OCI-LY3 (cell line): ENCODE results near the gene IRF5.

ENCODE experiments used
- CTCF ChIP-seq: fragments of 200-600, 300-600 bp; sonication (generic); IDR thresholded peaks from 2 replicates; pipeline ENCODE4 v1.5.1; 2014; ENCODE audit warnings: antibody characterized with exemption, low read length, low read depth
- EZH2phosphoT487 ChIP-seq: fragments of 200-600 bp; shearing (Covaris generic); IDR thresholded peaks from 2 replicates; pipeline ENCODE4 v1.6.1; 2018; ENCODE audit warnings: antibody characterized with exemption, mixed run types, low read depth

DNA sequence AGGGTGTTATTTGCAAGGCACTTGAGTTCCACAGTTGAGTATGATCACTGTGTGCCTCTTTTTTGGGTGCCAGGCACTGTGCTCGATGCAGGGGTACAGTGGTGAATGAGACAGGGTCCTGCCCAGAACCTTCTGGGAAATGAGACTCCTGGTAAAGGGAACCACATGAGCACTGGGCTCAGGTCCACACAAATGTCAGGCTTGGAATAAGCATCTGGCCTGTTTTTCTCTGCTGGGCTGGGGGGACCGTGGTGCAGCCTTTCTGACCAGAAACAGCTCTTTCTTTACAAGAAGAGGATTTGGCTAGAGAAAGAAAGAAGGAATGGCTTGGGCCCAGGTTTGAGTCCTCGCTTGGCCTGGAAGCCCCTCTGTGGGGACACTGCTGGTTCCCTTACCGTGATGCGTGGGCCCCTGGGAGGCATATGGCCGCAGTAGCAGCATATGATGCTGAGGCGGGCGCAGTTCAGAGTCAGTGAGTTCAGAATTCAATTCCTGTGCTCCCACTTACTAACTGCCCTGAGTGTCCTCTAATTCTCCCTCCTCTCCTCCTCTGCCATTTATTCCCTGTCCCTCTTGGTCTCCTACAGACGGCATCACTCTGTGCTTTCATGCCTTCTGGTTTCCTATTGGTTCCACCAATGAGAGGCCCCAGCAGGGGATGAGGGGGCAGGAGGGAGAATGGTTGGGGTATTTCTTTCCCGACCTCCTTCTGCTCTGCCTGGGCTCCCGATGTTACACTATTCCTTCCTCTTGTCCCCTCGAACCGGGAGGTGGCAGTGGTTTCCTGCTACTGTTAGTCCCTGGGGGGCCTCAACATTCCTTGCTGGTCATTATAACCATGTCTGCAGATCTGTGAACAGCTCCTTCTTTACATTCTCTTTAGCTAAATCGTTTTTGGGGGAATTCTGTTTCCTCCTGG, 17.6 kb upstream of the IRF5 start:
- TF ChIP-seq CTCF = no peak
- TF ChIP-seq EZH2phosphoT487 = no peak
